Measurements from ENCODE around the gene CHID1.

The CHID1 gene

DNA sequence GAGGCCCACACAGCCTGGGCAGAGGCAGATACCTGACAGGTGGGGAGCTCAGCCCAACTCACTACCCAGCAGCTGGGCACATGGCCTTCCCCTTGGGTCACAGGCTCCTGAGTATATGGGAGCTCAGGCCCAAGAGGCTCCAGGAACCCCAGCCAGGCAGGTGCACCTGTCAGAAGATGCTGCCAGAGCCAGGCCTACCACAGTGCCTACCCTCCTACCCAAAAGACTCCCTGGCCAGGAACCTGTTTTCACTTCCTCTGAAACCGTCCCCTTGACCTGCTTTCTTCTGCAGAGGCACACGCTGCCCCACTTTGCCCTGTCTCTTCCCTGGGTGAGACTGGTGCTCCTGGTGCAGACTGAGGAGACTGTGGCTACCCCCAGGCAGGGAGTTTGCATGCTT lies 2.9 kb downstream of the CHID1 start:
- DNase-seq: no peak

DNA sequence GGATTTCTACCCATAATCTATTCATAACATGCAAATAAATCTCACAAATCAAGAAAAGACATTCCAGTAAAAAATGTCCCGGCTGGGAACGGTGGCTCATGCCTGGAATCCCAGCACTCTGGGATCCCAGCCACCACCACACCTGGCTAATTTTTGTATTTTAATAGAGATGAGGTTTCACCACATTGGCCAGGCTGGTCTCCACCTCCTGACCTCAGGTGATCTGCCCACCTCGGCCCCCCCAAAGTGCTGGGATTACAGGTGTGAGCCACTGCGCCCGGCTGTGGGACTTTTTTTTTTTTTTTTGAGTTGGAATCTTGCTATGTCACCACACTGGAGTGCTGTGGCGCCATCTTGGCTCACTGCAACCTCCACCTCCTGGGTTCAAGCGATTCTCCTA lies 4.7 kb downstream of the CHID1 start:
- DNase-seq: no peak

DNA sequence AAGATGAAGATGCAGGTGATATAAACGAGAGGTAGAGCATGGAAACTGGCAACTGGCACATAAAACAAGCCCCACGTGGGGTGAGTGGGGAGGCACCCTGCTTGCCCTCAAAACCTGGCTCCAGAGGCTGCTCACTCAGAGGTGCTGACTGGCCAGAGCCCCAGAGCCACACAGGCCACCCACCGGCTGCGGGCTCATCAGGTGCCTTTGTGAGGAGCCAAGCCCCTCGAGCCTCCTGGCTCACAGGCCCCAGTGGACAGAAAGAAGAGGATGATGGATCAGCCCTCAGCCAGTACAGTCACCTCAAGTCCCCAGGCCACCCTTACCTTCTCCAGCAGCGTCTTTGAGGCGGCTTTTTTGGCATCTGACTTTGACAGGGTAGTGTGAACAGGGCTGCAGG lies 6.2 kb downstream of the CHID1 start:
- DNase-seq: no peak

DNA sequence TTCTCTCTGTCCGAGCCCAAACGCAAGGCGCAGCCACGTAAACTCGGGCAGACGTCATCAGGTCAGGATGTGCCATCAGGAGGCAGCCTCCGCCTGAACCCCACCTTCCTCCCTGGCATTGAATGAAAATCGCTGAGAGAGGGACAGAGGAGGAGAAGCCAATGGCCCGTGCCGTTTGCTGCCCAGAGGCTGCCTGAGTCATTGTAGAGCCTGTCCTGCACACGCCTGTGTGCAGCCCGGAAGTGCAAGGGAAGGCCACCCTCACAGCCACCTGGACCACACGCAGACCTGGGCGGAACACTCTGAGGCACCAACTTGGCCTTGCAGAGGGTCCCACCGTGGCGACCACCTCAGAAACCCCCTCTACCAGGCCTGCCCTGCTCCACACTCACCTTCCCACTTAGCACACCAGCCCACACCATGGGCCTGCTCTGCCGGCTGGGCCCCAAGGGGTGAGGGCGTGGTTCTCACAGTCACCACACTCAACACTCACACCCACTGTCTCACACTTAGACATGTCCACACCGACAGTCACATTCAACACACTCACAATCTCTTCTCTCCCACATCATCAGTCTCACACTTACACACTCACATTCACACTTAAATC lies 9.1 kb downstream of the CHID1 start:
- no peak for DNase-seq

DNA sequence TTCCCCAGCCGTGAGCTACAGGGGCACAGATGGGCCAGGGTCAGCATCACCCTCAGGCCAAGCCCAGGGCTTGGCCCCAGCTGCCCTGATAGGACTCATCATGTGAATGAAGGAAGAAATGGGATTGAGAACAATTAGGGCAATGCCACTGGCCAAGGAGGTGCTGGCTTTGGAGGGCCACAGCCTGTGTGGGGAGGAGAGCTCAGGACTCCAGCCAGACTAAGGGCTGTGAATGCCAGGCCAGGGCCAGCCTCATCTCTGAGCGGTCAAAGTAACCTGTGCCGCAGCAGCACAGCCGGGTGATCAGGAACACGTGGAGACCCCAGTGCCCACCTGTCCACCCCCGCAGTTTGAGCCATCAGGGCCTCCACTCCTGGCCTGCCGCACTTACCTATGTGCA lies 10.1 kb downstream of the CHID1 start:
- DNase-seq: no peak

DNA sequence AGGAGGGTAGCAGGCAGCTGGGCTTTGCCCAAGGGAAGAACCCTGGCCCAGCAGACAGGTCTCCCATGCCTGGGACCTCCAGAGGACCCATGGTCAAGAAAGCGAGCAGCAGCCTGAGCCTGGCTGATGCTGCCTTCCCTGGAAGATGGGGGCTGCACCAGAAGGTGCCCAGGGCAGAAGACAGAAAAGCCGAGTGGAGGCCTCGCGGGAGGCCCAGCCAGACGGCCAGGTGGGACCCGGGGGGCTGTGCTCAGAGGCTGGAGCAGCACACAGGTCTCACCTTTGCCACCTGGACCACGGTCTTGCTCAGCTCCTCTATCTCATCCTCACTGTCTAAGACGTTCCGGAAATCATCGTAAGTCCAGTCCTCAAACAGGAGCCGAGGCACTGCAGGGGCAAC lies 10.9 kb downstream of the CHID1 start:
- no peak for DNase-seq

DNA sequence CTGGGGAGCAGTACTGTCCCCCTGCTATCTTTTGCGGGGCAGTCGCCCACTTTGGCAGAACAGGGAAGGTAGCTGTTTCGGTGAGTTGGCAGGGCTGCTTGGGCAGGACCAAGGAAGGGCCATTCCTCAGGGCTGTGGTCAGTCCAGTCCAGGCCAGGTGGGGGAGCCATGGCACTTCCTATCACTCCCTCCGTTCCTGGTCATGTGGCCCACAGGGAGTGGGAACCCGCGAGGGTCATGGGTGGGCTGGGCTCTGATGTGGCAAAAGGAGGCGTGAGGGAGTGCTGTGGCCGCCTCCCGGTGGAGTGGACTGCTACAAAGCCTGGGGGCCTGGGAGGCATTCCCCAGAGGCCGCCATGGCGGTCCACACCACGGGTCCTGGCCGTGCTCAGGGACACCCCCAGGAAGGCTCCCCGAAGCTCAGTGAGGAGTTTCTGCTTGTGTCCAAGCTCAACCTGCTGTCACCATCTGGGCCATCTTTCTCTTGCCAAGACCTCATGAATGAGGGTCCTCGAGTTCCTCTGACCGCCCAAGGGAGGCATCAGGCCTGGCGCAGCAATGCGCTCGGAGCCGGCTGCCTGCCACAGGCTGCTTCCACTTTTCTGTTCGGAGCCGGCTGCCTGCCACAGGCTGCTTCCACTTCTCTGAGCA lies 11.9 kb downstream of the CHID1 start:
- no peak for DNase-seq

DNA sequence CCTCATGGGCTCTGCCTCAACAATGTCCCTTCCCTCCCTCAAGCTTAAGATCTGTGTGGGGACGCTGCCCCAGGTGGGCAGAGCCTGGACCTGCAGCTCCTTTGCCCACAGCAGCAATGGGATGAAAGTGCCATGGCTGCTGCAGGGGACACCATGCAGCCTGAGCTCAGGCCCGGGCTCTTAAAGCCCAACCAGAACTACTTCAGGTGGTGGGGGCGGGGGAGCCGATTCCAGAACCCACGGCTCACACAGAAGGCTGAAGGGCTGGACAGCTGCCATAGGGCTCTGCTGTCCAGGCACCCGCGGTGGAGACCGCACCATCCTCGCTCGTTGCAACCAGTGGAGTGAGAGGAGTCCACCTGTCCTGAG lies 12.5 kb downstream of the CHID1 start:
- no peak for DNase-seq

DNA sequence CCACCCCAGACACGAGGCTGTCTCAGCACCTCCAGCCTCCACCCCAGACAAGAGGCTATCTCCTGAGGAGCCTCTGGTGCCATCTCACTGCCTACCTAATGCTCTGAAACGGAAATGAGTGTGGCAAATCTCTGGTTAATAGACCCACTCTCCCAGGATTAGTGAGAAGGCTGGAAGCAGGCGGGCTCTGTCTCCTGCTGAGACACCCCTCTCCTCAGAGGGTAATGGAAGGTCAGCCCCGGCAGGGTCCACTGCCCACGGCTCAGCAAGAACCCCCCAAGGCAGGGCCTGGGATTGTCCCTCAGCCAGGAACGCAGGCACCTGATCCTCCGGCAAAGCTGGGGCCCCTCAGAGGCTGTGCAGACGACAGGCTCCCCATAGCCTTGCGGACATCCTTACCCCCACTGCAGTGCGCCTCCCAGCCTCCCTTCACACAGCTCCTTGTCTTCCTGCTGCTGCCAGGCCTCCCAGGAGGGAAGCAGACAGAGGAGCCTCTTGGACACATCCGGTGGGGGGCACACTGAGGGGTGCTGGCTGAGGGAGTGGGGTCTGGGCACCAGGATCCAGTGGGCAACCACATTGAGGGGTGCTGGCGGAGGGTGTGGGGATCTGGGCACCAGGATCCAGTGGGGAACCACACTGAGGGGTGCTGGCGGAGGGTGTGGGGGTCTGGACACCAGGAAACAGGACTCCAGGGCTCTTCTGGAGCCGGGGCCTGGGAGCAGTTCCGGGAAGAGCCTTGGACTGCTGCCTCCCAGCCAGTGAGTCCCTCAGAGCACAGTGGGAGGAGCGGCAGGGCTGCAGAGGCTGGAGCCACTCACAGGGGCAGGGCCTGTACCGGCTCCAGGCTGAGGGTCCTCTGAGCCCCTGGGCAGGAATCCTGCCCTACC lies 13.1 kb downstream of the CHID1 start:
- no peak for DNase-seq

DNA sequence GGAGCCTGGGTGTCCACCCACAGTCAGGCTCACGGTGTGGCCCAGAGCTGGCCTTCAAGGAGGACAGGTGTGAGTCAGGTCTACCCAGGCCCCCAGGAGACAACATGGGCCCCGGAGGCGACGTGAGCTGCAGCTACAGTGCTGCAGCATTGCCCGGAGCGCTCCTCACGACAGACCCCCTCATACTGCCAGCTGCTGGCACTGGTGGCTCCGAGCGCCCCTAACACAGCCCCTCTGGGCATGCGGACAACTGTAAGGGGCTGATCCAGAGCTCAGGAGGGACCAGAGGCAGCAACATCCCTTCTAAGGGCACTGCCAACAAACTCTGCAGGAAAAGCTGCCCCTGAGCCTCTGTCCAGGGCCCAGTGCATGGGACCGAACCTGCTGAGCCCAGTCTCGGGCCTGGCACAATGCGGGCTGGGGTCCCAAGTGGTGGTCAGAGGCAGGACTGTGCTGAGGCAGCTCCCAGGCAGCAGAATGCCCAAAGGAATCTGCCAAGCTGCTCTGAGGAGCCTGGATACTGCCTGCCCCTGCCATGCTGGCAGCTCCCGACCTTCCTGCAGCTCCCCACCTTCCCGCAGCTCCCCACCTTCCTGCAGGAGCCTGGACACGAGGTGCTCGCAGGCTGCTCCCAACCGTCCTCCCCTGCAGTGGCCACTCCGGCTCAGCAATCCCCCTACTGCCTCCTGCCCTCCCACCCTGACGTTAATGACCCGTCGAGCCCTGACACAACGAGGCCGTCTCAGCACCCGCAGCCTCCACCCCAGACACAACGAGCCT lies 15.1 kb downstream of the CHID1 start:
- DNase-seq: no peak

DNA sequence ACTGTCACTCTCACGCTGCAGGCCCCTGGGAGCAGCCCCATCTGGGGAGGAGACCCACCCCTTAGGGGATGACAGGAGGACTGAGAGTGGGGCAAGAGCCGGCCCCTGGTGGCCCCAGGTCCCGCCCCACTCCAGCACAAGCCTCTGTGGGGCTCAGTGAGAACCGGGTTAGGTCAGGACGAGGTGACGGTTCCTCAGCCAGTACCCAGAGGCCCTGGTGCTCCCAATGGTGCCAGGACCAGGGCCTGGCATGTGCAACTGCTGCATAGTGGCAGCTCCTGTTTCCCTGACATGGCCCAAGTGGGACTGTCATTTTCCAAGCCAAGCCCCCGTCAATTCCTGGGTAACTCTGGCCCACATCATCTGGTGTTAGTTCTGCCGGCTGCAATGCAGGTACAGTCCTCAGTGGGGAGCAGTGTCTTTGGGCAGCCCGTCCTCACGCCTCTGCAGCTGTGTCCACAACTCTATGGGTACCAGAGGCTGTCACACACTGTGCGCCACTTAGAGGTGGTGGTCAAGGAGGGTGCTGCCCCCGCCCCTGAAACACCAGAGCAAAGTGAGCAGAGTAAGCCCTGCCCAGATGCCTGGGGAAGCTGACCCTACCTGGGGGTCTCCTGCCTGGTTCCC lies 15.9 kb downstream of the CHID1 start:
- no peak for DNase-seq

DNA sequence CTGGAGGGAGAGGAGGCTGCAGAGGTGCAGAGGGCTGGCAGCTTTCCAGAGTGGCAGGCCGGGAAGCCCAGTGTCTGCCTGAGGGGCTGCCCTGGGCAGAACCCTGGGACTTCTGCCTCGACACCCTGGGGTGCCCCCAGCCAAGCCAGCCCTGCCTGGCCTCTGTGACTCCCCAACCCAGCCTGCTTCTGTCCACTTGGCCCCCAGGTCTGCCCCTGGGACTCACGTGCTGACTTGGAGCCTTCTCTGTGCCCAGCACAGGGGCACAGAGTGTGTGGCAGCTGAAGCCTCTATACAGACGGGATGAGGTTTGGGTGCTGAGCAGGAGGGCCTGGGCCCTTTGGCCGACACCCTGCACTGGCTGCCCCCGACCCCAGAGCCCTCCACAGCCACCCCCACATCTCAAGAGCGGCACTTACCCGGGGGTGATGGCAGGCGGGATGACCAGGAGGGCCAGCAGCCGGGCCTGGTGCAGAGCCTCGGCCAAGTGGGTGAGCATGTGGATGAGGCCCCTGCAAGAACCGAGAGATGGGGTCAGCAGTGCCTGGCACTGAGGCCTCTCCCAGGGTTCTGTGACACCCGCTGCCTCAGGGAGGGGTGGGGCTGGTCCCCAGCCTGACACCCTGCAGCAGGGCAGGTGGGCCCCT lies 17.5 kb downstream of the CHID1 start:
- no peak for DNase-seq

DNA sequence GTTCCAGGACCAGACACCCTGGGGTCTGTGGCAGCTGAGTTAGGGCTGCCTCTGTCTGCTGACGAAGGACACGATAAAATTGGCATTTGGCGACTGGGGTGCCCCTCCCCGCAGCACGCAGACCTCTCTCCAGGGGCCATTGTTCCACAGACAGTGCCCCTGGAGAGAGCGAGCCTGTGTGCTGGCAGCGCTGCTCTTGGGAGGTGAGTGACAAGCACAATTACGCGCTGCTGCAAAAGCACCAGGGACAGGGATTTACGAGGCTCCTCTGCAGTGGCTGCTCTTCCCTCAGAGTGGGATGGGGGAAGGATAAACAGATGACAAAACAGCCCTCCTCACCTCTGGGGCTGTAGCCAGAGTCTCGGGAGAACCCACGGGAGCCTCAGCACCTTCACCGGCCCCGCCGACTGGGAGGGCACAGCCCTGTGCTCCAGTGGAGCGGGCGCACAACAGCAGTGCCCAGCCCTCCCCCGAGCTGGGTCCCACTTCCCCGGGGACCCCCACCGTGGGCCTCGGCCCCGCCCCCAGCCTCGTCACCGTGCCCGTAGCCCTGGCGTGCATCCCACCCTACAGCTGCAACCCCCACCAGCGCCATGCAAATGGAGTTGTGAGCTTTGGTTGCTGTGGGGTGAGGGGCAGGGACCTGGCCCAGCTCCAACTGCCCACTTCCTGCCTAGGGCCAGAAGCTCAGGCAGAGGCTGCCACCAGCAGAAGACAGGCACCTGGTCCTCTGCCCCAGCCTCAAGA lies 19.6 kb downstream of the CHID1 start:
- DNase-seq: no peak

DNA sequence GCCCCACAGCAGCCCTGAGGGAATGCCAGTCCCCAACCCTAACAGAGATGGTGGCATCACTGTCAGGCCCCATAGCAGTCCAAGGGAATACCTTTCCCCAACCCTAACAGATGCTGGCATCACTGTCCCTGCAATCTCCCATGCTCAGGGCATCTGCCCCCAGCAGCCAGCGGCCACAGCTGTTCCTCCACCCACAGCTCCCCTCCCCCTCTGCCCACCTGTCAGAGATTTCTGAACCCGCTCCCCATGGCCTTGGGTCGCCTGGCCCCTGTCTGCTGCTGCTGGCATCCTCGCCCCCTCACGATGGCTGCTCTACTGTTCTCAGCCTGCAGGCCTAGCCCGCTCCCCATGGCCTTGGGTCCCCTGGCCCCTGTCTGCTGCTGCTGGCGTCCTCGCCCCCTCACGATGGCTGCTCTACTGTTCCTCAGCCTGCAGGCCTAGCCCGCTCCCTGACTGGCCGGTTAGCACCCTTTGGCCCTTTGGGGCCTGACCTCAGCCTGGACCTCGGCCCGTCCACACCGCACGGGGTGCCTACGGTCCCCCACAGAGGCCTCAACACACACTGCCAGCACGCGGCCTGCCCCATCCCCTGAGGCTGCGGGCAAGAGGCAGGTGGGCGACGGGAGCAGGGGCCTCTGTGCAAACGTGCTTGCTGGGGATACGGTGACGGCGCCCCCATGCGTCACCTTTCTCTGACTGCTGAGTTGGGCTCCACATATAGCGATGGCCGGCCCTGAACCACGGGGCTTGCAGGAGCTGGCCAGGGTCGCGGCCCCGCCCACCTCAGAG lies 20.7 kb downstream of the CHID1 start:
- no peak for DNase-seq

DNA sequence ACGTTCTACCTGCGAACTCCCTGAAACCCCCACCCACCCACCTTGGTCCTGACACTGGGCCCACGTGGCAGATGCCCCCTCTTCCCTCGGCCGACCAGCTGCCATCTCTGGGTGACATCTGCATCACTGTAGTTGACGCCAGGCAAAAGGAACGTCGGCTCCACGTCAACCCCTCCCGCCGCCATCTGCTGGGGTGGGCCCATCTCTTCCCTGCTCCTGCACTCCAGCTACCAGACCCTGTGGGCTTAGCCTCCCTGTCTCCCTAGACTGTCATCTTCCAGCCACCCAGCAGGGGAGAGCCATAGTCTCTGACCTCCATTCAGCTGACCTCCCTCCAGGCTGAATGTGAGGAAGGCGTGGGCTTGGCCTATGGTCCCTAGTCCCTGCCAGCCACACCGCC lies 21.4 kb downstream of the CHID1 start:
- DNase-seq: no peak

DNA sequence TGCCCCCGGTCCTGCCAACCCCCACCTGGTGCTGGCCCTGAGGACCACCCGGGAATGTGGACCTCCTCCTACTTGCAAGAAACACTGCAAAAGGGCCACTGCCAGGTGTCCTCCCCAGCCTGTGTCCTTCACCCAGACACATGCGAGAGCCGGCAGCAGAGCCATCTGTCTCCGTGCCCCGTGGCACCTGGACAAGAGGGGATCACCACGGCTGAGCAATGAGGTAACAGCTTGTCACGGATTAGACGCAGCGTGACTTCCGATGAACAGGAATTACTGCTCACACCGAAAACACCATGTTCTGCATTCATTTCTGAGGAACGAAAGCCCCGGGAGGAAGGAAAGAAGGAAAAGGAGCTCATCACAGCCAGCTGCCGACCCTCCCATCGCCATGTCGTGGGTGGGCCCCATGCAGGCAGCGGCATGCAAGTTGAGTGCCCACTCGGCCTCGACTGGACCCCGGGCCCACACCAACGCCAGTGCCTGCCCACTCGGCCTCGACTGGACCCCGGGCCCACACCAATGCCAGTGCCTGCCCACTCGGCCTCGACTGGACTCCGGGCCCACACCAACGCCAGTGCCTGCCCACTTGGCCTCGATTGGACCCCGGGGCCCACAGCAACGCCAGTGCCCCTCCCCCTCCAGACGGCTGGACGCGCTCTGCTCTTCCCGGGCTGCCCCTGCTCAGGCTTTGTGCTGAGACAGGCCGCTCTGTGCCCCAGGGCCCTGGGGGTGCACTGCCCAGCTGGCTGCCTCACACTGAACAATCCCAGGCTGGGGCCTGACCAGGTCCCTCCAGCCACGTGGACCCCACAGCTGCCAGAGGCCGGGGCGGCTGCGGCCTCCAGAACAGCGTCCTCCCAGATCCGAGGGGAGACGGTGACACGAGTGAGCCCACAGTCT lies 22.0 kb downstream of the CHID1 start:
- no peak for DNase-seq

DNA sequence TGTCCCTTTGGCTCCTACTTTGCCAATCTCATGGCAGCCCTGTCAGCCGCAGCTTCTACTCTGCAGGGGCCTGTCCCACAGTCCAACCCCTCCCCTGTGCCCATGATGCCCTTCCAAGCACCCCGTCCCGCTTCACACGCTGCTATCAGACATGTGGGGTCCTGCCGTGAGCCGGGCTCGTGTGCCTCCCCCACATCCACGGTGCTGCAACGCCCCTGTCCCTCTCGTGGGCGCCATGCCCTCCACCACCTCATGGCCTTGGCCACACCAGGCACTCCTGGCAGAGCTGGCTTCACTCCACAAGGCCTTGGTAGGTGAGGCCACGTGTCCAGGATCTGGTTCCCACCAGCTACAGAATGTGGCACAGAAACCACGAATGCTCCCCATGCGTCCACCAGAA lies 23.0 kb downstream of the CHID1 start:
- DNase-seq: no peak

DNA sequence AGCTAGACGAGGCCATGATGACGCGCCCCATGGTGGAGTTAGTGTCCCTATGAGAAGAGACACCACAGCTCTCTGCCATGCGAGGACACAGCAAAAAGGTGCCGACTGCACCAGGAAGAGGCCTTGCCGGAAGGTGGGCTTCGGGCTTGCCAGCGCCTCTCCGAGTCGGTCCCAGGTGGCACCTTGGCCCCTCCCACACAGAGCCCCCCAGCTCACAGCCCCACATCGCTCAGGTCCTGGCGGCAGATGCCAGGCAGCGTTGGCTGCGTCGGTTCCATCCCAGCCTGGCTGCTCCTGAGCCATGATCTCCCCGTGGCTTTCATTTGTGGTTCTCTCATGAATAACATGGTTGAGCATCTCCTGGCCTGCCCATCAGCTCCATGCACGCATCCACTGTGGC lies 24.0 kb downstream of the CHID1 start:
- DNase-seq: no peak

DNA sequence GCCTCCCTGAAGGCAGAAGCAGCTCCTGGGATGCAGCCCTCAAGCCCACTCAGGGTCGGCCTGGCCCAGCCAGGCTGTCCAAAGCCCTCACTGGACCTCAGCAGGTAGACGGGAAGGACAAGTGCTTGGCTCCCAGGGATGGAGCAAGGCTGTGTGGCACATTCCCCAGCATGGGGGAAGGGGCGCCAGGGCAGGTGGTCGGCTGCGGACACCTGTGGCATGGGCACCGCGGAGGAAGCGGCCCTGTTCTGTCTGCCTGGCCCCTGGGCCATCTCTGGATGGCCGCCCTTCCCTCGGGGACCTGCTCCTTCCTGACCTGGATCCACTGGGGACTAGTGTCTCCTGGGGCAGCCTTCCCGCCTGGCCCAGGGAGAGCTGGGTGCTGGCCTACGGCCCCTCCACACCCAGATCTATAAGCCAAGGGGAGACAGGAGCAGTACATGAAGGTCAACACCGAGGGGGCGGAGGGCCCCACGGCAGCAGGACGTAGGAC lies 26.0 kb downstream of the CHID1 start:
- no peak for DNase-seq

DNA sequence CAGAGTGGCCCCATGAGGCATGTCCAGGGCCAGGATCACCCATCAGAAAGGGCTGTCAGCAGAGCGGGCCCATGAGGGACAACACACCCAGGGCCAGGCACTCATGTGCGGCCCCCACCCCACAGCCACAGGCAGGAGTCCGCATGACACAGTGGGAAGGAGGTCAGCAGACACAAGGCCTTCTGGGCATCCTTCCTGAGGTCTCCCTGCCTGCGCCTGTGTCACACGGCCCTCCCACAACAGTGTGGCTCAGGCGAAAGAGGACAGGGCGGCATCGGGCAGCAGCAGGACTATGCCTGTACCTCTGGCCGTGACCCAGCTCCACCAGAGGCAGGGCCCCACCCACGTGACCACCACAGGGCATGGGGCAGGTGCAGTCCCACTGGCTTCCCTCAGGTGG lies 27.1 kb downstream of the CHID1 start:
- no peak for DNase-seq

All from activated CD4-positive, alpha-beta T cell treated with anti-CD3 and anti-CD28 coated beads, Interleukin-2, amount 50 U/mL, for 1 hour (primary cell).